Measurements from ENCODE around the gene GCN1. TPM values are rescaled to one million over a fixed set of nuclear protein-coding genes. Genes with fewer than 3 reads are reported as not detected.

GCN1 gene
- polyA plus RNA-seq, 3 donors, result 5.0 to 22.1 (median 8.3) TPM

DNA sequence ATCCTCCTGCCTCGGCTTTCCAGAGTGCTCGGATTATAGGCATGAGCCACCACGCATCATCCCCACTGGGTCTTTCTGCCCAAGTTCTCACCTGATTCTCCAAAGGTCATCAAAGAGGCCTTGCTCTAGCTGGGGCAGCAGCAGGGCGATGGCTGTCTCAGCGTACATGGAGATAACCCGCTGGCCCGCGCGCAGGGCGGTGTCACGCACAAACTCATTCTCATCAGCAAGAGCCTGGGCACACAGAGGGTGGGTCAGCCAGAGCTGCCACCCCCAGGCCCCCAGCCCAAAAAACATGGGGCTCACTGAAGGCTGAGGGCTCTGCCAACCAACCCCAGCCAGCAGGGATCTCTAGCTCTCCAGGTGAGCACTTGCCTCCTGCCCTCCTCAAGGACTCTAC, 50.3 kb downstream of the GCN1 start:
- no peak overlapping the region for H3K27ac ChIP-seq (ENCODE audit: low read depth in 1 of 2, low read length in 2 of 2)
- no peak overlapping the region for H2AFZ ChIP-seq (ENCODE audit: insufficient read depth, low read depth, low read length, poor library complexity, severe bottlenecking)
- TF ChIP-seq, protein P1, sequence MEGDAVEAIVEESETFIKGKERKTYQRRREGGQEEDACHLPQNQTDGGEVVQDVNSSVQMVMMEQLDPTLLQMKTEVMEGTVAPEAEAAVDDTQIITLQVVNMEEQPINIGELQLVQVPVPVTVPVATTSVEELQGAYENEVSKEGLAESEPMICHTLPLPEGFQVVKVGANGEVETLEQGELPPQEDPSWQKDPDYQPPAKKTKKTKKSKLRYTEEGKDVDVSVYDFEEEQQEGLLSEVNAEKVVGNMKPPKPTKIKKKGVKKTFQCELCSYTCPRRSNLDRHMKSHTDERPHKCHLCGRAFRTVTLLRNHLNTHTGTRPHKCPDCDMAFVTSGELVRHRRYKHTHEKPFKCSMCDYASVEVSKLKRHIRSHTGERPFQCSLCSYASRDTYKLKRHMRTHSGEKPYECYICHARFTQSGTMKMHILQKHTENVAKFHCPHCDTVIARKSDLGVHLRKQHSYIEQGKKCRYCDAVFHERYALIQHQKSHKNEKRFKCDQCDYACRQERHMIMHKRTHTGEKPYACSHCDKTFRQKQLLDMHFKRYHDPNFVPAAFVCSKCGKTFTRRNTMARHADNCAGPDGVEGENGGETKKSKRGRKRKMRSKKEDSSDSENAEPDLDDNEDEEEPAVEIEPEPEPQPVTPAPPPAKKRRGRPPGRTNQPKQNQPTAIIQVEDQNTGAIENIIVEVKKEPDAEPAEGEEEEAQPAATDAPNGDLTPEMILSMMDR (IDR thresholded peaks at IDR 0.05), result no peak
- no peak for DNase-seq
- Mint-ChIP-seq H3K27ac (peak overlapping the region in 1 of 7 donors; percentile 27), H3K4me3 (no peak overlapping the region), H3K4me1 (no peaks in the 10 kb centered on the region), H3K36me3 (peaks cover 90 to 98% of the 10 kb centered on the region in 2 donors), H3K9me3 (peaks cover 0 to 2% (median 0%) of the 10 kb centered on the region in 7 donors), H3K27me3 (ENCODE audit: low read depth in 3 of 3) (no peaks in the 10 kb centered on the region)
- 96% methylated on average over 11 of the region's 11 CpGs for WGBS (ENCODE audit: insufficient coverage)
- no peaks in the 10 kb centered on the region for H3K9me3 ChIP-seq (replicated peaks in 1 of 2; ENCODE audit: control insufficient read depth in 1 of 2, insufficient read depth in 1 of 2, low read length in 2 of 2)
- intact Hi-C loops (cut with micrococcal nuclease), result no loop called here
- H4K20me1 ChIP-seq (ENCODE audit: insufficient read depth, low read length), result no peaks in the 10 kb centered on the region
- no peaks in the 10 kb centered on the region for H3K27me3 ChIP-seq (ENCODE audit: control insufficient read depth in 2 of 2, insufficient read depth in 2 of 2, low read length in 2 of 2)
- peaks cover 89 to 99% of the 10 kb centered on the region in 2 donors for H3K36me3 ChIP-seq (replicated peaks in 1 of 2; ENCODE audit: control insufficient read depth in 1 of 2, insufficient read depth in 2 of 2, low read length in 2 of 2)
- H3K4me2 ChIP-seq (replicated peaks; ENCODE audit: extremely low read depth, low read length, poor library complexity, severe bottlenecking), result no peak overlapping the region
- H3K9ac ChIP-seq (ENCODE audit: insufficient read depth, low read length, poor library complexity, severe bottlenecking), result no peak overlapping the region
- no peaks in the 10 kb centered on the region for H3K4me1 ChIP-seq (ENCODE audit: control insufficient read depth in 1 of 2, insufficient read depth in 2 of 2, low read length in 2 of 2)
- H3K79me2 ChIP-seq (ENCODE audit: insufficient read depth, low read length), result no peaks in the 10 kb centered on the region
- no peak overlapping the region for H3K4me3 ChIP-seq (replicated peaks in 1 of 3; ENCODE audit: low read depth in 2 of 3, low read length in 3 of 3)

DNA sequence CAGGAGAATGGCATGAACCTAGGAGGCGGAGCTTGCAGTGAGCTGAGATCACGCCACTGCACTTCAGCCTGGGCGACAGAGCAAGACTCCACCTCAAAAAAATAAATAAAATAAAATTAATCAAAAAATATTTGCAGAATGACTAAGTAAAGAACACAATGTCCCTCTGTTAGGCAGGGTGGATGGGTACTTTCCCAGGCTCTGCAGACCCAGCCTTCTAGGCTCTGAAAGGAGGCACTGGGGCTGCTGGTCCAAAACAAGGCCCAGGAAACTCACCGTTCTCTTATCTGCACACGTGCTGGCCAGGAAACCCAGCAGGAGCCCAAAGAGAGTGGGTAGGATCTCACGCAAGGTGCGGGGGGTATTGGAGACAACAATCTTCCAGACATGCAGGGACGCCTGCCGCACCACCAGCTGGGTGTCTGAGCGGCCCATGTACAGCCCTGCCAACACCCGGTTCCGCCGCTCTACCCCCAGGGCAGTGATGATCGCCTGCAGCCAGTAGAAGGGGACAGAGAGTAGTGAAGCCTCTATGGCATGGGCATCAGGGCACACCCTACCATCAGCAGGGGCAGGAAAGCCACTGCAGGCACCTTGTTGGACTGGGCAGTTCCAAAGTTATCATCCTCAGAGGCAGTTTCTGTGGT, 52.2 kb downstream of the GCN1 start:
- H3K4me1 Mint-ChIP-seq, result no peaks in the 10 kb centered on the region
- no peak overlapping the region for H3K4me3 Mint-ChIP-seq
- H4K20me1 ChIP-seq (ENCODE audit: insufficient read depth, low read length), result no peaks in the 10 kb centered on the region
- no peak overlapping the region for H3K27ac ChIP-seq (ENCODE audit: low read depth in 1 of 2, low read length in 2 of 2)
- H2AFZ ChIP-seq (ENCODE audit: insufficient read depth, low read depth, low read length, poor library complexity, severe bottlenecking), result no peak overlapping the region
- no peaks in the 10 kb centered on the region for H3K27me3 ChIP-seq (ENCODE audit: control insufficient read depth in 2 of 2, insufficient read depth in 2 of 2, low read length in 2 of 2)
- no peaks in the 10 kb centered on the region for H3K9me3 ChIP-seq (replicated peaks in 1 of 2; ENCODE audit: control insufficient read depth in 1 of 2, insufficient read depth in 1 of 2, low read length in 2 of 2)
- TF ChIP-seq, protein P1 (IDR thresholded peaks at IDR 0.05), result no peak
- peaks cover 0 to 2% (median 0%) of the 10 kb centered on the region in 7 donors for H3K9me3 Mint-ChIP-seq
- peaks cover 86 to 98% of the 10 kb centered on the region in 2 donors for H3K36me3 Mint-ChIP-seq
- intact Hi-C loops (cut with micrococcal nuclease), result no loop called here
- 97% methylated on average over 8 of the region's 14 CpGs for WGBS (ENCODE audit: insufficient coverage)
- no peak for DNase-seq
- peaks cover 88 to 99% of the 10 kb centered on the region in 2 donors for H3K36me3 ChIP-seq (replicated peaks in 1 of 2; ENCODE audit: control insufficient read depth in 1 of 2, insufficient read depth in 2 of 2, low read length in 2 of 2)
- no peaks in the 10 kb centered on the region for H3K27me3 Mint-ChIP-seq (ENCODE audit: low read depth in 3 of 3)
- H3K9ac ChIP-seq (ENCODE audit: insufficient read depth, low read length, poor library complexity, severe bottlenecking), result no peak overlapping the region
- H3K4me1 ChIP-seq (ENCODE audit: control insufficient read depth in 1 of 2, insufficient read depth in 2 of 2, low read length in 2 of 2), result no peaks in the 10 kb centered on the region
- no peaks in the 10 kb centered on the region for H3K79me2 ChIP-seq (ENCODE audit: insufficient read depth, low read length)
- no peak overlapping the region for H3K4me3 ChIP-seq (replicated peaks in 1 of 3; ENCODE audit: low read depth in 2 of 3, low read length in 3 of 3)
- H3K27ac Mint-ChIP-seq, result no peak overlapping the region
- no peak overlapping the region for H3K4me2 ChIP-seq (replicated peaks; ENCODE audit: extremely low read depth, low read length, poor library complexity, severe bottlenecking)
